ENCODE measurements around the gene PCLO. TPM values are rescaled to one million over a fixed set of nuclear protein-coding genes. Genes with fewer than 3 reads are reported as not detected.

PCLO gene
- total and polyA plus RNA-seq, 2 of the 8 experiments (the other 6 are each of a cell fraction or from before 2014, with no cell fraction given), result 1.5 to 3.2 TPM

GRCh38 chr7:83153419-83153818 is 9.3 kb downstream of the PCLO start:
- Histone ChIP-seq H2AFZ (ENCODE audit: low read length) (no peak overlapping the region), H4K8ac (ENCODE audit: extremely low read depth, insufficient read depth, low read length) (no peak overlapping the region)
- CTCF ChIA-PET (ENCODE audit: partially characterized antibody), result no interaction called here
- TF ChIP-seq KDM4A (IDR thresholded peaks at IDR 0.05; ENCODE audit: low read depth, low read length, severe bottlenecking), result no peak
- no peak for TF ChIP-seq JUND (IDR thresholded peaks at IDR 0.05; ENCODE audit: low read length)
- no peak for TF ChIP-seq FOSL1 (IDR thresholded peaks at IDR 0.05; ENCODE audit: insufficient read depth, low read depth, low read length)
- TF ChIP-seq BACH1 (IDR thresholded peaks at IDR 0.05; ENCODE audit: low read length), result no peak
- TF ChIP-seq SP4 (IDR thresholded peaks at IDR 0.05; ENCODE audit: low read length), result no peak
- TF ChIP-seq NRF1 (IDR thresholded peaks at IDR 0.05; ENCODE audit: low read depth, low read length), result no peak
- TF ChIP-seq RNF2 (IDR thresholded peaks at IDR 0.05; ENCODE audit: borderline replicate concordance, low read depth, low read length, missing control alignments, poor library complexity, severe bottlenecking), result no peak
- no peak for TF ChIP-seq YY1 (IDR thresholded peaks at IDR 0.05; ENCODE audit: low read depth, low read length)
- TF ChIP-seq SAP30 (IDR thresholded peaks at IDR 0.05; ENCODE audit: insufficient read depth, insufficient replicate concordance, low read length), result no peak
- TF ChIP-seq, protein P1, sequence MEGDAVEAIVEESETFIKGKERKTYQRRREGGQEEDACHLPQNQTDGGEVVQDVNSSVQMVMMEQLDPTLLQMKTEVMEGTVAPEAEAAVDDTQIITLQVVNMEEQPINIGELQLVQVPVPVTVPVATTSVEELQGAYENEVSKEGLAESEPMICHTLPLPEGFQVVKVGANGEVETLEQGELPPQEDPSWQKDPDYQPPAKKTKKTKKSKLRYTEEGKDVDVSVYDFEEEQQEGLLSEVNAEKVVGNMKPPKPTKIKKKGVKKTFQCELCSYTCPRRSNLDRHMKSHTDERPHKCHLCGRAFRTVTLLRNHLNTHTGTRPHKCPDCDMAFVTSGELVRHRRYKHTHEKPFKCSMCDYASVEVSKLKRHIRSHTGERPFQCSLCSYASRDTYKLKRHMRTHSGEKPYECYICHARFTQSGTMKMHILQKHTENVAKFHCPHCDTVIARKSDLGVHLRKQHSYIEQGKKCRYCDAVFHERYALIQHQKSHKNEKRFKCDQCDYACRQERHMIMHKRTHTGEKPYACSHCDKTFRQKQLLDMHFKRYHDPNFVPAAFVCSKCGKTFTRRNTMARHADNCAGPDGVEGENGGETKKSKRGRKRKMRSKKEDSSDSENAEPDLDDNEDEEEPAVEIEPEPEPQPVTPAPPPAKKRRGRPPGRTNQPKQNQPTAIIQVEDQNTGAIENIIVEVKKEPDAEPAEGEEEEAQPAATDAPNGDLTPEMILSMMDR (IDR thresholded peaks at IDR 0.05; ENCODE audit: control extremely low read depth in 1 of 3, insufficient read depth in 1 of 3, low read depth in 1 of 3, low read length in 3 of 3), result no peak
- no peak for TF ChIP-seq TBP (IDR thresholded peaks at IDR 0.05; ENCODE audit: low read depth, low read length)
- no peak for TF ChIP-seq CBX8 (IDR thresholded peaks at IDR 0.05; ENCODE audit: borderline replicate concordance, low read depth, low read length)

More at GRCh38 chr7:83153419-83153818, 9.3 kb downstream of the PCLO start:
- Histone ChIP-seq H3K23ac (ENCODE audit: insufficient read length) (no peak overlapping the region), H3K27me3 (replicated peaks in 1 of 4; ENCODE audit: control insufficient read depth in 3 of 4, extremely low read depth in 1 of 4, insufficient read depth in 3 of 4, low read length in 3 of 4) (no peaks in the 10 kb centered on the region), H3K4me2 (ENCODE audit: insufficient read depth in 1 of 2, low read depth in 2 of 2, low read length in 2 of 2) (no peak overlapping the region), H3K9ac (replicated peaks in 1 of 4; ENCODE audit: extremely low read depth in 1 of 4, low read depth in 3 of 4, low read length in 3 of 4) (no peak overlapping the region), H3K23me2 (ENCODE audit: low read depth, low read length) (no peaks in the 10 kb centered on the region), H3K27ac (ENCODE audit: low read depth, low read length) (no peak overlapping the region), H2BK120ac (replicated peaks; ENCODE audit: low read depth, low read length) (no peak overlapping the region), H3K18ac (ENCODE audit: extremely low read depth, low read length) (no peak overlapping the region), H2AK5ac (ENCODE audit: low read depth, low read length) (no peak overlapping the region), H2BK12ac (ENCODE audit: low read depth, low read length) (no peak overlapping the region), H2BK15ac (ENCODE audit: low read length) (no peak overlapping the region), H3K4me1 (replicated peaks in 1 of 4; ENCODE audit: control insufficient read depth in 3 of 4, insufficient read depth in 4 of 4, low read length in 3 of 4) (peaks cover 0 to 2% (median 0%) of the 10 kb centered on the region in 4 experiments; a peak in 2 of 7 replicates), H2BK5ac (ENCODE audit: low read depth, low read length) (no peak overlapping the region), H4K5ac (ENCODE audit: insufficient read length, low read depth, low read length) (no peak overlapping the region), H4K20me1 (replicated peaks in 1 of 2; ENCODE audit: control insufficient read depth in 1 of 2, insufficient read depth in 2 of 2, low read length in 2 of 2) (no peaks in the 10 kb centered on the region), H2BK20ac (ENCODE audit: low read length) (no peak overlapping the region), H3K4me3 (ENCODE audit: extremely low read depth in 1 of 4, insufficient read depth in 2 of 4, low read depth in 3 of 4, low read length in 4 of 4) (no peak overlapping the region), H3K14ac (ENCODE audit: insufficient read length) (no peak overlapping the region), H4K91ac (replicated peaks; ENCODE audit: insufficient read length, low read length) (no peak overlapping the region), H3K9me3 (ENCODE audit: insufficient read depth in 2 of 2, low read depth in 1 of 2, low read length in 1 of 2) (no peaks in the 10 kb centered on the region), H3K79me2 (ENCODE audit: control insufficient read depth in 1 of 2, insufficient read depth in 2 of 2, low read length in 2 of 2) (no peaks in the 10 kb centered on the region), H3K79me1 (ENCODE audit: low read depth, low read length) (no peaks in the 10 kb centered on the region), H3K4ac (replicated peaks; ENCODE audit: insufficient read length, low read depth, low read length) (no peak overlapping the region), H3K56ac (replicated peaks; ENCODE audit: insufficient read length, low read depth, low read length) (no peak overlapping the region), H3K36me3 (ENCODE audit: control insufficient read depth in 2 of 4, insufficient read depth in 4 of 4, low read length in 3 of 4) (0 out of 8 replicates have a peak, but pooled peaks cover 0 to 3% (median 0%) of the 10 kb centered on the region in 4 experiments)
- DNase-seq (ENCODE audit: low read depth in 1 of 2, low spot score in 2 of 2) (no peak), FAIRE-seq (no peak)
- 67% methylated on average over 1 of the region's 1 CpG; no CpG with 5 or more reads in 1 of the 2 experiments for WGBS, 2 experiments (ENCODE audit: extremely low coverage in 1 of 2, insufficient coverage in 1 of 2, insufficient read length in 1 of 2, insufficient replicate concordance in 2 of 2, low coverage in 1 of 2, low lambda C conversion rate in 2 of 2, missing lambda C conversion rate in 1 of 2)
- POLR2A ChIA-PET (ENCODE audit: partially characterized antibody), result interaction anchor here (4.1 kb wide), 1 partner anchor 9 kb away, joined by 16 read pairs; the partner anchor contains the start of gene PCLO
